Nephron (organoid): ENCODE data around the gene STARD5.

Experiments
- H3K27ac Mint-ChIP-seq, 3 experiments: 2 replicates each; pipeline ENCODE4 v1.8.0; 2020; ENCODE audit warnings: mixed read lengths in 3 of 3, mild to moderate bottlenecking in 2 of 3, moderate library complexity in 1 of 3
- H3K27me3 Mint-ChIP-seq: 2 replicates; pipeline ENCODE4 v1.8.0; 2021; ENCODE audit warnings: low read depth, mild to moderate bottlenecking, moderate library complexity, mixed read lengths
- H3K36me3 Mint-ChIP-seq: 2 replicates; pipeline ENCODE4 v1.8.0; 2020; ENCODE audit warnings: low read depth, mixed read lengths
- H3K4me1 Mint-ChIP-seq: 2 replicates; pipeline ENCODE4 v1.8.0; 2020; ENCODE audit warnings: mixed read lengths
- H3K4me3 Mint-ChIP-seq, 3 experiments: 2 replicates each; pipeline ENCODE4 v1.8.0; 2020; ENCODE audit warnings: mild to moderate bottlenecking in 3 of 3, mixed read lengths in 3 of 3, moderate library complexity in 2 of 3
- H3K9me3 Mint-ChIP-seq: 2 replicates; pipeline ENCODE4 v1.8.0; 2020; ENCODE audit warnings: mixed read lengths
- TF ChIP-seq, protein P1 (sequence below), 3 experiments: fragments of 200-600 bp; sonication (generic); IDR thresholded peaks; one replicate each; pipeline ENCODE4 v1.5.0; 2021; ENCODE audit warnings: antibody characterized with exemption in 3 of 3; ENCODE audit not compliant: unreplicated experiment in 3 of 3

STARD5 gene

DNA sequence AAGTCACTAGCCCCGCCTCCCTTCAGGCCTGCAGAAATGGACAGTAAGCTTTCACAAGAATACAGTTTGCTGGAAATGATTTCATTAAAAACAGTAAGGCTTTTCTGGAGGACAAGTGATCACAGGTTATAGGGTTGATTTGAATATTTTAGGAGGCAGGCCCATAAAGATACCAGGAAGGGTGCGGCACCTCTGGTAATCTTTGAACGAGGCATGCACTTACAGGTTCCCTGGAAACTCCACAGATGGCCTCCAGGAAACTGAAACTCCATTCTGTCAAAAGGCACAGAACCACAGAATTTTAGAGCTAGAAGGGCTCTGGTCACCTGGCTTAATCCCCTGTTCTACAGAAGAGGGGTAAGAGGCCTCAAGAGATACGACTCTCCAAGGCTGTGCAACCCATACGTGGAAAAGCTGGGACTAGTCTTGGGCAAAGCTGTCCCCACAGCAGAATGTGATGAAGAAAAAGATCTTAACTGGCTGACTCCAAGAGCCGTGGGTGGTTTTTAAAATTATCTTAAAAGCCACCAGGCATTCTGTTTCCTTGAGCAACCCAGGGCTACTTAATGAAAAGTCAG lies 1.2 kb downstream of the STARD5 start:
- H3K4me1 Mint-ChIP-seq = peaks cover 6% of the 10 kb centered on the region
- H3K27ac Mint-ChIP-seq = no peak overlapping the region
- TF ChIP-seq, protein P1, sequence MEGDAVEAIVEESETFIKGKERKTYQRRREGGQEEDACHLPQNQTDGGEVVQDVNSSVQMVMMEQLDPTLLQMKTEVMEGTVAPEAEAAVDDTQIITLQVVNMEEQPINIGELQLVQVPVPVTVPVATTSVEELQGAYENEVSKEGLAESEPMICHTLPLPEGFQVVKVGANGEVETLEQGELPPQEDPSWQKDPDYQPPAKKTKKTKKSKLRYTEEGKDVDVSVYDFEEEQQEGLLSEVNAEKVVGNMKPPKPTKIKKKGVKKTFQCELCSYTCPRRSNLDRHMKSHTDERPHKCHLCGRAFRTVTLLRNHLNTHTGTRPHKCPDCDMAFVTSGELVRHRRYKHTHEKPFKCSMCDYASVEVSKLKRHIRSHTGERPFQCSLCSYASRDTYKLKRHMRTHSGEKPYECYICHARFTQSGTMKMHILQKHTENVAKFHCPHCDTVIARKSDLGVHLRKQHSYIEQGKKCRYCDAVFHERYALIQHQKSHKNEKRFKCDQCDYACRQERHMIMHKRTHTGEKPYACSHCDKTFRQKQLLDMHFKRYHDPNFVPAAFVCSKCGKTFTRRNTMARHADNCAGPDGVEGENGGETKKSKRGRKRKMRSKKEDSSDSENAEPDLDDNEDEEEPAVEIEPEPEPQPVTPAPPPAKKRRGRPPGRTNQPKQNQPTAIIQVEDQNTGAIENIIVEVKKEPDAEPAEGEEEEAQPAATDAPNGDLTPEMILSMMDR (IDR thresholded peaks at IDR 0.05; ENCODE audit: unreplicated experiment in 3 of 3) = no peak
- H3K27me3 Mint-ChIP-seq = peaks cover 11% of the 10 kb centered on the region
- peak overlapping the region; percentile 70 to 76 (median 71) for H3K4me3 Mint-ChIP-seq
- no peaks in the 10 kb centered on the region for H3K9me3 Mint-ChIP-seq
- no peaks in the 10 kb centered on the region for H3K36me3 Mint-ChIP-seq

GRCh38 chr15:81321667-81322066 lies 2.3 kb downstream of the STARD5 start:
- TF ChIP-seq, protein P1 (IDR thresholded peaks at IDR 0.05; ENCODE audit: unreplicated experiment in 3 of 3) = no peak
- Mint-ChIP-seq H3K36me3 (no peaks in the 10 kb centered on the region), H3K4me3 (peak overlapping the region in 1 of 3 experiments; percentile 37), H3K27me3 (peaks cover 11% of the 10 kb centered on the region), H3K27ac (no peak overlapping the region), H3K4me1 (peaks cover 6% of the 10 kb centered on the region), H3K9me3 (no peaks in the 10 kb centered on the region)

GRCh38 chr15:81317642-81318017 lies 6.3 kb downstream of the STARD5 start:
- peaks cover 4% of the 10 kb centered on the region for H3K27me3 Mint-ChIP-seq
- TF ChIP-seq, protein P1 (IDR thresholded peaks at IDR 0.05; ENCODE audit: unreplicated experiment in 3 of 3) = no peak
- H3K4me3 Mint-ChIP-seq = no peak overlapping the region
- H3K27ac Mint-ChIP-seq = no peak overlapping the region
- no peaks in the 10 kb centered on the region for H3K4me1 Mint-ChIP-seq
- H3K9me3 Mint-ChIP-seq = no peaks in the 10 kb centered on the region
- H3K36me3 Mint-ChIP-seq = peaks cover 8% of the 10 kb centered on the region

DNA sequence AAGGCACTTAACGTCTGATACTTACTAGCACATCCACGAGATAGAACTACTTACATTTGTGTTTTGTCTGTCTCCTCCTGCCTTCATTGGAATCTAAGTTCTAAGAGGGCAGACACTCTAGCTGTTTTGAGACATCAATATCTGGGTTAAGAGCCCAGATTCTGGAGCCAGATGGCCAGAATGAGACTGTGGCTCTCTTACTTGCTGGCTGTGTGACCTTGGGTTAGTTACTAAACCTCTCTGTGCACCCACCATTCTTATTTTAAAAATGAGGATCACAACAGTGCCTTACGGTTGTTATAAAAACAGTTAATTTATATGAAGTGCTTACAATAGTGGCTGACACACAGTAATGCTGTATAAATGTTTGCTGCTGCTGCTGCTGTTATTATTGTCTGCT lies 7.7 kb downstream of the STARD5 start:
- peaks cover 4% of the 10 kb centered on the region for H3K27me3 Mint-ChIP-seq
- peaks cover 18% of the 10 kb centered on the region for H3K36me3 Mint-ChIP-seq
- H3K27ac Mint-ChIP-seq = no peak overlapping the region
- no peaks in the 10 kb centered on the region for H3K9me3 Mint-ChIP-seq
- TF ChIP-seq, protein P1 (IDR thresholded peaks at IDR 0.05; ENCODE audit: unreplicated experiment in 3 of 3) = no peak
- H3K4me3 Mint-ChIP-seq = no peak overlapping the region
- H3K4me1 Mint-ChIP-seq = no peaks in the 10 kb centered on the region

DNA sequence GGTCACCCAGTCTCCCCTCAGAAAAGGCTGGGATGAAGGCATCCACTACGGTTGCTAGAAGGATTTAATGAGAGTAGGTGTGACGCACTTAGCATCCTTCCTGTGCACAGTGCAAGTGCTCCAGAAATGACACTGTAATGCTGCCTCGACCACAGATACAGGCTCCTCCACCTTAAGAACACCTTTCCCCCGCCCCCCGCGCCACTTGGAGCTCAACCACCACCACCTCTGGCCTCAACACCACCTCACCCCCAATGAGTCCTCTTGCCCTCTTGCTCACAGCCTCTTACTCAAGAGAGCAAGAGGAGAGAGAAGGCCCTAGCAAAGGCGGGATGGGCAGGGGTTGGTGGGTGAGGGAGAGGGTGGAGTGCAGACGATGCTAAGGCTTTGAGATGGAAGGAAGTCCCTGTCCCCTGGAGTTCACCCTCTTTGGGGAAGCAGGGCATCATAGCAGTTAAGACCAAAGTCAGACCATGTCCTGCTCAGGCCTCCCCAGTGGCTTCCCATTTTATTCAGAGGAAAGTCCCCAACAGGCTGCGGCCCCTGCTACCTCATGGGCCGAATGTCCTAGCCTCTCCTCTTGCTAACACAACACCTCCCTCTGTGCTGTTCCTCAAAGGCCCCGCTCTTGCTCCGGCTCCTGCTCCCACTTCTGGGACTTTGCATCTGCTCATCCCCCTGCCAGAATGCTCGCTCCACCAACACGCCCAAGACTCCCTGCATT lies 8.3 kb downstream of the STARD5 start:
- TF ChIP-seq, protein P1 (IDR thresholded peaks at IDR 0.05; ENCODE audit: unreplicated experiment in 3 of 3) = no peak
- no peak overlapping the region for H3K27ac Mint-ChIP-seq
- no peaks in the 10 kb centered on the region for H3K4me1 Mint-ChIP-seq

GRCh38 chr15:81314378-81314777 lies 9.6 kb downstream of the STARD5 start:
- H3K27ac Mint-ChIP-seq = no peak overlapping the region
- H3K36me3 Mint-ChIP-seq = peaks cover 21% of the 10 kb centered on the region
- H3K4me1 Mint-ChIP-seq = no peaks in the 10 kb centered on the region
- H3K4me3 Mint-ChIP-seq = no peak overlapping the region
- H3K9me3 Mint-ChIP-seq = no peaks in the 10 kb centered on the region
- H3K27me3 Mint-ChIP-seq = peaks cover 4% of the 10 kb centered on the region
- TF ChIP-seq, protein P1 (IDR thresholded peaks at IDR 0.05; ENCODE audit: unreplicated experiment in 3 of 3) = no peak

More for the DNA sequence above, 8.3 kb downstream of the STARD5 start:
- Mint-ChIP-seq H3K4me3 (no peak overlapping the region), H3K36me3 (peaks cover 21% of the 10 kb centered on the region), H3K9me3 (no peaks in the 10 kb centered on the region), H3K27me3 (peaks cover 4% of the 10 kb centered on the region)
